Fibroblast of skin of abdomen (primary cell): ENCODE data around the gene SYNGR3.
"Not testable (repeated sequence)": the region's sequence is repeated elsewhere in the genome, so short reads cannot be mapped to it uniquely, and the experiment has no call there.

Experiments used
- DNase-seq: peaks from one replicate; pipeline ENCODE4 v3.0.0-alpha.2; 2013

The SYNGR3 gene

GRCh38 chr16:2030036-2030435 is 40.3 kb downstream of the SYNGR3 start:
- no peak for DNase-seq

DNA sequence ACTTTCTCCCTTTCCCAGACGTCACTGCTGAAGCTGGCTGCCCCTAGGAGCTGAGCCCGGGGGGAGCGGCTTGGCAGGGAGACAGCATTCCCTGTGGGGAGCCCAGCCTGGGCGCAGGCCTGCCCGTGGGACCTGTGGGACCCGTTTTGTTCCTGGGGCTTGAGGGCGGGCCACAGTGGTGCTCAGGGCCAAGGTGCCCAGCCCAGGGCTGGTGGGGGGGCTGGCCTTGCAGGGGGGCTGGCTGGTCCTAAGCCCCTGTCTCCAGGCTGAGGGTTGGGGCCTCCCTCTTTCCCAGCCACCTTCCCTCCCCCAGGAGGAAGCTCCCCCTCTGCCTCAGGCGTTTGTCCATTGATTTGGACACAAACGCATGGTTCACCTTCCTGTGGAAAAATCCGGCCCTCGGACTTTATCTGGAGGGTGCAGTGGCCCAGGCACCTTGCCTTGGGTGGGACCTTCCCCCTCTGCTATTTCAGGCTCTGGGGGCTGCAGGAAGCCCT is 41.4 kb downstream of the SYNGR3 start:
- DNase-seq = no peak

DNA sequence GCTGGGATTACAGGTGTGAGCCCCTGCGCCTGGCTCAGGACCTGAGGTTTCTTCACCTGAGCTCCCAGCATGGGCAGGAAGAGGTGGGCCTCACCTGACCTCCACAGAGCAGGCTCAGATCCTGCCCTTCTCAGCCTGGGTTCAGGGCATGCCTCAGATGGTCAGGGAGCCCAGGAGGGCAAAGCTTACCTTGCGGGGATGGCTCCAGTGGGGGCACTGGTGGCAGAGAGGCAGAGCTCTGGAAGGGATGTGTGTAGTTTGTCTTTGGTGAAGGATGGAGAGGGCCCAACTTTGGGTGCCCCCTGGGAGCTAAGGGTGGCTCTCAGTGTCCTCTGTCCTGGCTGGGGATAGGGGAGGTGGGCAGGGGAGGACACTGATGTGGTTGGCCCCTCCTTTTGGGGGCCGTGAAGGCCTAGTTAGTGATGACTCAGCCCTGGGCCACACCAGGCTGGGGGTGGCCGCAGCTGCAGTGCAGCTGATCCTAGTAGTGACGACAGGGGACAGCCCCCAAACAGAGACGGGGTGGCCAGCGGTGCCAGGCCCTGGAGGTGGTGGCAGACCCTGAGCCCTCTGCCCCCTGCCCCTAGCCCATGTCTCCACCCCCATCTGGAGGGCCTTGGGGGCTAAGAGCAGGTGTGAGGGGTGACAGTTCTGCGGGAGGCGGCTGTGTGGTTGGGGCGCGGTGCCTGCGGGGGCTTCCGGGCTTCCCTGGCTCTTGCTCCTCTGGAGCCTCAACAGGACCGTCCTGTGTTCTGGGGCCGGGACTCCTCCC is 42.7 kb downstream of the SYNGR3 start:
- DNase-seq = no peak

GRCh38 chr16:2033057-2033908 is 43.5 kb downstream of the SYNGR3 start:
- peak; percentile 66 for DNase-seq

DNA sequence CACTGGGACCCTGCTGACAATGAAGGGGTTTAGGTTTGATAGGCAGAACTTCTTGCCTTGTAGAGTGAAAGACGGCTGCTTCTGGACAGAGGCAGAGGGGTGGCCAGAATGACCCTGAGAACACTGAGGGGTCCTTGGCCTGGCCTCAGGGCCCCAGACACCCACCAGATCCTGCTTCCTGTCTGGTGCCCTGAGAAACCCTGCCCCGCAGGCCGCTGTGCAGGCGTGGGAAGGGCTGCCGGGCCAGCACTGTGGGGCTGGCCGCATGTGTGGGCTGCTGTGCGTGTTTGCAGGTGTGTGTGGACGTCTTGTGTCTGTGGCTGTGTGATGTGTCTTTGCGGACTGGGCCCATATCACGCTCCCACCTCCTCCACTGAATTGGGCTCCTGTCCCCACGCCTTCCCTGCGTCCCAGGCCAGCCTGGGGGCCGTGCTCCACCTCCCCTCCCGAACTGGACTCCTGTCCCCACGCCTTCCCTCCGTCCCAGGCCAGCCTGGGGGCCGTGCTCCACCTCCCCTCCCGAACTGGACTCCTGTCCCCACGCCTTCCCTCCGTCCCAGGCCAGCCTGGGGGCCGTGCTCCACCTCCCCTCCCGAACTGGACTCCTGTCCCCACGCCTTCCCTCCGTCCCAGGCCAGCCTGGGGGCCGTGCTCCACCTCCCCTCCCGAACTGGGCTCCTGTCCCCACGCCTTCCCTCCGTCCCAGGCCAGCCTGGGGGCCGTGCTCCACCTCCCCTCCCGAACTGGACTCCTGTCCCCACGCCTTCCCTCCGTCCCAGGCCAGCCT is 44.3 kb downstream of the SYNGR3 start:
- DNase-seq = not testable (repeated sequence)

DNA sequence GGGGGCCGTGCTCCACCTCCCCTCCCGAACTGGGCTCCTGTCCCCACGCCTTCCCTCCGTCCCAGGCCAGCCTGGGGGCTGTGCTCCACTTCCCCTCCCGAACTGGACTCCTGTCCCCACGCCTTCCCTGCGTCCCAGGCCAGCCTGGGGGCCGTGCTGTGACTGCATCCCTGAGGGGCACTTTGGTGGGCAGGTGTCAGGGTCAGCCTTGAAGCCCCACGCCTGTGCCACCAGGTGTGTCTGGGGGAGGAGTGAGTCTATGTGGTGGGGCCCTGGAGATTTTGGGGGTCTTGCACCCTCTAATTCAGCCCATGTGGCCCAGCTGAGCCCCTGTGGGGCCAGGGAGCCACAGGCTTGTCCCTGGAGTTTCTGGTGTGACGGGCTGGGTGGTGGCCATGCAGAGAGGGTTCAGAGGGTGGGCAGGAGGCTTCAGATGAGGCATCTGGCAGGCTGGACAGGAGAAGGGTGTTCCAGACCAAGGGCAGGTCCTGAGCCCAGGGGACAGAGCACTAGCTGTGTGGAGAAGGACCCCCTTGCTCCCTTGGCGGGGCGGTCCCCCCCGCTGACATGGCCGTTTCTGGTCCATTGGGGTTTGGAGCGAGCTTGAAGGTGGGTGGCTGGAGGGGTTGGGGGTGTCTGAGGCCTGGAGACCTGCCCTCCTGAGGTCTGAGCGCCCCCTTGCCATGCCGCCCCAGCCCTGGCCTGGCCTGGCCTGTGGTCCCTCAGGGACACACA is 45.1 kb downstream of the SYNGR3 start:
- no peak for DNase-seq

- DNase-seq = peak; percentile 79
Observed at GRCh38 chr16:2035431-2036199, 45.8 kb downstream of the SYNGR3 start.

- DNase-seq = no peak
Observed at GRCh38 chr16:2036200-2036966, 46.6 kb downstream of the SYNGR3 start.

- DNase-seq = no peak
Observed at GRCh38 chr16:2037115-2037514, 47.3 kb downstream of the SYNGR3 start.

- peak; percentile 73 for DNase-seq
Observed at GRCh38 chr16:2037647-2038381, 48.0 kb downstream of the SYNGR3 start.

- DNase-seq = peak; percentile 25
Observed at GRCh38 chr16:2038382-2039231, 48.8 kb downstream of the SYNGR3 start.

DNA sequence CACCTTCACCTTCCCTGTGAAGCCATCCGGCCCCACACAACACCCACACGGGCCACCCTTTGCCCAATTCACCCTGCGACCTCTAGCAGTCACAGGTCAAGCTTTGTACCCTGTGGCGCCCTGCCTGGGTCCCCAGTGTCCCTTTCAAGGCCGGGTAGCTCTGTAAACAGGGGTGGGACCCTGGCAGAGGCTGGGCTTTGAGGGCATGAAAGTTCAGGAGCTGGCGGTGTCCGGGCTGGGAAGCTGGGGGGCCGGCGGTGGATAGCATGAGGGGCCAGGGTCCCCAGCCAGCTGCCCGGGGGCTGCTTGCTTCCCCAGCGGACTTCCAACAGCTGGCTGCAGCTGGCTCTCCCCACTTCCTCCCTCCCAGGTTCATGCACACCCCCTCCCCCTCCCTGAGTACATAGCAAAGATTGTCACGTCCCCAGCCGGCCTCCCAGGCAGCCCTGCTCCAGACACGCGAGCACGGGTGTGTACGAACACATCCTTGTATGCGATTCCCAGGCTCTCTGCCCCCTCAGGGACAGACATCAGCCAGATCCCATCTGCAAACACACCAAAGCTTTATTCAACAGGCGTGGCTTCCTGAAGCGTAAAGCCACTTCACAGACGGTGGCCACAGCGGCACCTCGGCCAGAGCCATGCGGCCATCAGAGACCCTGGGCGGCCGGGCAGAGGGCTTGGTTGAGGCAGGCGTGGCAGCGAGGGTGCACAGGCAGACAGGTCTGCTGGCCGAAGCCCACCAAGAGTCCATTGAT is 49.7 kb downstream of the SYNGR3 start:
- peak; percentile 88 for DNase-seq

DNA sequence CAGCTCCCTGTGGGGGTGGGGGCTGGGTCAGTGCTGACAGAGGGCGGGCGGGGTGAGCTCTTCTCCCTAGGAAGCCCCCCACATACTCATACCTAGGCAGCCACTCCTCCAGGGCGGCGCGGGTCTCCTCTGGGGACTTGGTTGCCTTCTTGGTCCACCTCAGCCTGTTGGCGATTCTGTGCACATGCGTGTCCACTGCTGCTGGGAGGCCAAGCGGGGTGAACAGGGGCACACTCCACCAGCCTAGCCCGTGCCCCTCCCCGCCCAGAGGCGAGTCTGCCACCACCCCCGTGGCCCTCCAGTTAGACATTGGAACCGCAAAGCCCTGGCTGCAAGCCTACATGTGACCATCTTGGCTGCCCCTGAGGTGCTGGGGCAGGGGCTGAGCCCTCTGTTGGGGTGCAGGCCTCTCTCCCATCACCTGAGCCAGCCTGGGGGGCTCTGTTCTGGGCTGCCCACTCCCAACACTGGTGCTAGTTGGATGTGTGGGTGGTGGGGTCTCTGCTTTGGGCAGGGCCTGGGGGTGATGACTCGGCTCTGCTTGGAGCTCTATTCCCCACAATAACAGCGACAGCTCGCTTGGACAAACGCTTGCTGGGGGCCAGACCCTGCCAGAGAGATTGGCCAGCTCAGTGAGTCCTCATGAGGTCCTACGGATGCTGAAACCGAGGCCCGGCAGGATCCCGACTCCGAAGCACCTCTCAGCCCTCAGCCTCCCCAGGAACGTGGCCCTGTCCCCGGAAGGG is 50.4 kb downstream of the SYNGR3 start:
- no peak for DNase-seq

- no peak for DNase-seq
Observed at GRCh38 chr16:2040787-2041522, 51.2 kb downstream of the SYNGR3 start.

- DNase-seq = no peak
Observed at GRCh38 chr16:2042171-2042985, 52.6 kb downstream of the SYNGR3 start.
